Activated CD8-positive, alpha-beta memory T cell treated with anti-CD3 and anti-CD28 coated beads for 1 hour (primary cell): ENCODE data around the gene TOP3B.

ENCODE experiments used
- DNase-seq, 2 donors: peaks; one replicate each; pipeline ENCODE4 v3.0.0-alpha.2; 2020; ENCODE audit warnings: low read depth in 1 of 2; ENCODE audit errors: extremely low read depth in 1 of 2

Gene TOP3B

GRCh38 chr22:22013559-22014284 lies 31.1 kb upstream of the TOP3B start:
- no peak for DNase-seq

- no peak for DNase-seq
These were observed 29.4 kb upstream of the TOP3B start for GRCh38 chr22:22011964-22012363.

DNA sequence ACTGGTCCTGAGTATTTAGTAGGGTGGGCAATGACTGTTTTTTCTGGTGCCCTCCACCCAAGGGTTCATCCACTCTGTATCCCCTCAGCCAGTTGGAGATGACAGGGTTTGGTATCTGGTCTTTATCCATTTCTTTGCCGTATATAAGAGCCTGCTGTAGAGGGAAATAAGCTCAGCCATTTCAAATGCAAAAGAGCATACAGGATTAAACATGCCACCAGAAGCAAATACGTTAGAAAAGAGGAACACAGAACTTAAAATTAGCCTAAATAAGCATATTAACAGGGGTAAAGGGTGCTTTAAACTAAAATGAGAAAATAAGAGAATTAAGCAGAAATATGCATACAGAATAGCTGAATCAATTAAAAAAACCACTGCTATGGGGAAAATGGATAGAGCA lies 27.8 kb upstream of the TOP3B start:
- DNase-seq = no peak

- no peak for DNase-seq
These were observed 27.1 kb upstream of the TOP3B start for GRCh38 chr22:22009661-22010060.

DNA sequence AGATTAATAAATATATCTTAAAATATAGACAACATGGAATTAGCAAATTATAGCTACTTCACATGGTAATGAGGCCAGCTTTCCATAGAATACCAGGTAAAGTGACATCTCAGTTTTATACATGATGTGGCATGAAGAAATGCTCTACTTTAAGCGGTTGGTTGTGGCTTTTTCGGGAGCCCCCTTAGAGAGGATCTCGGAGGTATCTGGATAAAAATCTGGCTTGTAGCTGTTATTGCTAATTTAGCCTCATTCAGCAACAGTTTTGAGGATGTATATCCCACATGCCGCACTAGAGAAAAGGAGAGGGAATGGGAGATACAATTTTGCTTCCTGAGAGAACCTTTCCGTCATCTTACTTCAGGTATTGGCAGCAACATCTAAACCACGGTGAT lies 24.0 kb upstream of the TOP3B start:
- DNase-seq = no peak

- no peak for DNase-seq
These were observed 23.5 kb upstream of the TOP3B start for GRCh38 chr22:22005945-22006595.

DNA sequence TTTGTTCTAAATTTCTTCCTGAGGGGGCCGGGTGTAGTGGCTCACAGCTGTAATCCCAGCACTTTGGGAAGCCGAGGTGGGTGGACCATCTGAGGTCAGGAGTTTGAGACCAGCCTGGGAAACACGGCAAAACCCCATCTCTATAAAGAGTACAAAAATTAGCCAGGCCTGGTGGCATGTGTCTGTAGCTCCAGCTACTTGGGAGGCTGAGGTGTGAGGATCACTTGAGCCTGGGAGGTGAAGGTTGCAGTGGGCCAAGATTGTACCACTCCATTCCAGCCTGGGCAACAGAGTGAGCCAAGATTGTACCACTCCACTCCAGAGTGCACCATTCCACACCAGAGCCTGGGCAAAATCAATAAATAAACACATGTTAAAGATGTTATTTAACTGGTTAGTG lies 20.6 kb upstream of the TOP3B start:
- no peak for DNase-seq

- no peak for DNase-seq
These were observed 20.0 kb upstream of the TOP3B start for GRCh38 chr22:22002526-22003055.

DNA sequence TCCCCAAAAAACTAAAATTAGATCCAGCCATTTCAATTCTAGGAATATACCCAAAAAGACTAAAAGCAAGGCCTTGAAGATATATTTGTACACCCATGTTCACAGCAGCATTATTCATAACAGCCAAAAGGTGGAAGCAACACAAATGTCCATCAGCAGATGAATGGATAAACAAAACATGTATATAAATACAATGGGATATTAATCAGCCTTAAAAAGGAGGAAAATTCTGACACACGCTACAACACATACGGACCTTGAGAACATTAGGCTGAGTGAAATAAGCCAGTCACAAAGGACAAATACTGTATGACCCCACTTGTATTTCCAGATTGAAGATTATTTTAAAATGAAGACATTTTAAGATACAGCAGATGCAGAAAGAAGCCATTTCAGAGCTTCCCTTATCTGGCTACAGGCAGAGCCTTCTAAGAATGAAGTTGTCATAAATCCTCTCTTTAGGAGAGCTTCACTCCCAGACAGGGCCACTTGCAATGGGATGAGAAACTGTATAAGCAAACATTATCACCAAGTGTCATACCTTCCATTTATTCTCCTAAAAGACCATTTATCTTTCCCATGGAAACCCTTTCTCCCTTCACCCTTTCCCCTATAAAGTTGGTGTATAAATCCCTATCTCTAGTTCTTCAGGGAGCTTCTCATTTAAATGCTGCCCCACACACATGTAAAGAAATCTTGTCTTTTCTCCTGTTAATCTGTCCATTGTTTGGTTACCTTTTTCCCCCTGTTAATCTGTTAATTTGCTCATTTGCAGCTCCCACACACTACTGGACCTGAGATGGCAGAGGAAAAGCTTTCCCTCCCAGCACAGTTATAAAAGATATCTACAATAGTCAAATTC lies 19.3 kb upstream of the TOP3B start:
- no peak for DNase-seq

DNA sequence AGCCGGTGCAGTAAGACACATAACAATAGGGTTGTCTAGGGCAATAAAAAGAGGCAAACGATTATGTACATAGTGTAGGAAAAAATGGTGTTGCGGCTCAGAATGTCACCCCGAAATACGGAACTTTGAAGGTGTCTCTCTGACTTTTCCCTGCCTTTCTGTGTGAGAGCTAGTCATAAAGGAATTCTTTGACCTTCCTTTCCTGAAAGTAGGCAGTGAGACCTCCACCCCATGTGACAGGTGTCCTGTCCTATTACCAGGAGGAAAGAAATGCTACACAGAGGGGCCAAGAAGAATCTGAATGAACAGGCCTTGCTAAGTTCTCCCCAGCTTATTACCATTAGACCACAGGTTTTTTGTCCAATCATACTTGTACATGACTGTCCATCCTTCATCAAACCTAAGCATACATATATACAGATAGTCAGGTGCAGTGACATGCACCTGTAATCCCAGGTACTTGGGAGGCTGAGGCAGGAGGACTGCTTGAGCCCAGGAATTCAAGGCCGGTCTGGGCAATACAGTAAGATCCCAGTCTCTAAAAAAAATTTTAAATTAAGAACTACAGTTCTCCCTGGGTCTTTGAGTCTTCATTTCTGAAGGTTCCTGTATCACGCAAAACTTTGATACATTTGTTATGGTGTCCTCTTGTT lies 16.1 kb upstream of the TOP3B start:
- DNase-seq = no peak

- DNase-seq = no peak
These were observed 13.7 kb upstream of the TOP3B start for GRCh38 chr22:21996175-21996720.

- no peak for DNase-seq
These were observed 13.1 kb upstream of the TOP3B start for GRCh38 chr22:21995660-21996059.

DNA sequence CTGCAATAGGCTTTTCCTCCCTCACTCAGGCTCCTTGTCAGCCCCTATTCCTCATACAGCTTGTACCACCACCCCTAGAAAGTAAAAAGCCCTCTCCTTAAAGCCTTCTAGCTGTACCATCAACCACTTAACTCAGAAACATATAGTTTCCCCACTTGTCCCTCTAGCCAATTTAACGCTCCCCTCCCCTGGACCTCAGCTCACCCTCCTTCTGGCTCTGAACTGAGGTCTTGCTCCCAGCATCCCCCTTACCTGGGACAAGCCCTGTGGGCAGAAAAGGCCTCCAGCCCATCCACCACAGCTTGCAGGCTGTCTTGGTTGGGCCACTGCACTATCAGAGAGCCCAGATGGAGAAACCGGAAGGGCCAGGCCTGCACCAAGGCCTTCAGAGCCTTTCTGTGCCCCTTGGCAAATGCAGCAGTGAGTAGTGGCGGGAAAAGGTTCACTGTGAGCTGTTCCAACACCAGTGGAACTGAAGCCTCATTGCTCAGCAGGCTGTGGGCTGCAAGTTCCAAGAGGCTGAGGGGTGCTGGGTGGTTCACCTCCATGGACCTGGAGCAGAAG lies 12.4 kb upstream of the TOP3B start:
- DNase-seq = no peak

GRCh38 chr22:21992593-21993237 lies 10.1 kb upstream of the TOP3B start:
- DNase-seq = no peak

DNA sequence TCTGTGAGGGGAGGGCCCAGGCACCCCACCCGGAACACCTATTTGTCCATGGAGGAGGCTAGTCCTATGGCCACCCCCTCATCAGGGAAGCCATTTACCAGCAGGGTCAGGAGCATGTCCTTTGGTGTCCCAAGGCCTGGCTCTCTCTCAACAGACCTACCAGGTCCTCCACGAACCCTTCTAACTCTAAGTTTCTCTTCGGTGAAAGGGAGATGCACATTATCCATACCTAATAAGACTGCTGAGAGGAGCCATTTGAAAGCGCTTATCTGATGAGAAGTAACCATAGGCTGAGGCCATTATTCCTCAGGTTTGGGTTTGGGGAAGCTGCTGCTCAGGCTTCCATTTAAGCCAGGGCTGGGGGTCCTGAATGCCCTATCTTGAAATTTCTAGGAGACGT lies 9.2 kb upstream of the TOP3B start:
- no peak for DNase-seq

DNA sequence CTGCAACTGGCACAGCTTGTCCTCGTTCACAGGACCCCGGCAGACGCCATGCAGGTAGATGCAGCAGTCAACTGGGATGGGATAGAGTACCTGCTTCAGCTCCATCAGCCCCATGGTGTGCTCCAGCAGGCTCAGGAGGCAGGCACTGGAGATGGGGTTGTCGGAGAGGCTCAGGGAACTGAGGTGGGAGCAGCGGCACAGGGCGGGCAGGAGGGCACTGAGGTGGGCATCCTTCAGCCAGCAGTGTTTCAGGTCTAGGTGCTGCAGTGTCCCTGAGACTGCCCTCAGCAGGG lies 8.7 kb upstream of the TOP3B start:
- DNase-seq = no peak

GRCh38 chr22:21990445-21991303 lies 8.1 kb upstream of the TOP3B start:
- DNase-seq = no peak

DNA sequence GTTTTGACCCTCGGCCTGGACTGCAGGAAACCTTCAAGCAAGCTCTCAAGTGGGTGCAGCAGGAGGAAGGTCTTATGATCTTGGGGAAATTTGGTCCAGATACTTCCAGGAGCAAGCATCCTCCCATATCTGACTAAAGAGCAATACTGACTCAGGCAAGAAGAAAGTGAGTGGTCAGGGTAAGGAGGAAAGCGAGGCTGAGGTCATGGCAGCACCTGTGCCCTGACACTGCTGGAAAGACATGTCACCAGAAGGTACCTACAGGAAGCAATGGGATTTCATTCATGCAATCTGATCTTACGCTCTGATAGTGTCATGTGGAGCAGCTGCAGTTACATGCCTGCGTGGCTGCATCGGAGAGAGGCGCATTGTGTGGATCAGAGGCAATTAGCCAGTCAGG lies 6.5 kb upstream of the TOP3B start:
- DNase-seq = no peak

GRCh38 chr22:21985214-21985613 lies 2.6 kb upstream of the TOP3B start:
- DNase-seq = no peak
